ENCODE data around the gene SYNDIG1L. TPM values are rescaled to one million over a fixed set of nuclear protein-coding genes. Genes with fewer than 3 reads are reported as not detected.

Gene SYNDIG1L
- total RNA-seq, 1 experiment from 2014 or later, result 1.4 TPM

GRCh38 chr14:74414403-74415114 lies 11.5 kb downstream of the SYNDIG1L start:
- DNase-seq (ENCODE audit: low spot score) (no peak), ATAC-seq (peak; percentile 78)
- ChIA-PET CTCF (interaction anchor here (0.8 to 1.8 kb wide), 6 partner anchors 12 to 88 kb away, joined by 3 to 9 read pairs (median 5); partner anchors contain the start of genes ISCA2 and NPC2), POLR2A (interaction anchor here (0.6 to 1.4 kb wide), 3 partner anchors 14 to 79 kb away, joined by 3 read pairs; partner anchors contain the start of genes ISCA2 and NPC2)
- H3K9me3 Mint-ChIP-seq, result no peaks in the 10 kb centered on the region
- TF ChIP-seq USF1 (CRISPR knock-in tag; IDR thresholded peaks at IDR 0.05) (no peak), FOXK1 (CRISPR knock-in tag; IDR thresholded peaks at IDR 0.05) (0 out of 2 replicates have a peak, but pooled peaks have one; percentile 38)
- H3K4me3 Mint-ChIP-seq, result no peak overlapping the region; the same call in none of the 2 replicates
- peak overlapping the region; percentile 78 for H3K27ac Mint-ChIP-seq
- H3K36me3 Mint-ChIP-seq, result no peaks in the 10 kb centered on the region
- peaks cover 27% of the 10 kb centered on the region for H3K4me1 Mint-ChIP-seq
- peaks cover 2% of the 10 kb centered on the region; the same call in 1 of the 2 replicates for H3K27me3 Mint-ChIP-seq (ENCODE audit: low read depth)

- no peak overlapping the region for H3K4me3 Mint-ChIP-seq
- TF ChIP-seq SMAD4 (CRISPR knock-in tag; IDR thresholded peaks at IDR 0.05), result no peak
- no peak for TF ChIP-seq FOXP1 (CRISPR knock-in tag; IDR thresholded peaks at IDR 0.05; ENCODE audit: borderline replicate concordance)
- TF ChIP-seq, protein P1, sequence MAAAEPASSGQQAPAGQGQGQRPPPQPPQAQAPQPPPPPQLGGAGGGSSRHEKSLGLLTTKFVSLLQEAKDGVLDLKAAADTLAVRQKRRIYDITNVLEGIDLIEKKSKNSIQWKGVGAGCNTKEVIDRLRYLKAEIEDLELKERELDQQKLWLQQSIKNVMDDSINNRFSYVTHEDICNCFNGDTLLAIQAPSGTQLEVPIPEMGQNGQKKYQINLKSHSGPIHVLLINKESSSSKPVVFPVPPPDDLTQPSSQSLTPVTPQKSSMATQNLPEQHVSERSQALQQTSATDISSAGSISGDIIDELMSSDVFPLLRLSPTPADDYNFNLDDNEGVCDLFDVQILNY (CRISPR knock-in tag; IDR thresholded peaks at IDR 0.05), result no peak
- TF ChIP-seq ATF3 (CRISPR knock-in tag; conservative IDR thresholded peaks at IDR 0.05), result no peak
- TF ChIP-seq ZNF281 (CRISPR knock-in tag; IDR thresholded peaks at IDR 0.05), result no peak
- no peak for TF ChIP-seq CREM (CRISPR knock-in tag; IDR thresholded peaks at IDR 0.05)
- TF ChIP-seq ETV6 (CRISPR knock-in tag; IDR thresholded peaks at IDR 0.05), result no peak
- no peak for TF ChIP-seq FOXJ3 (CRISPR knock-in tag; IDR thresholded peaks at IDR 0.05; ENCODE audit: borderline replicate concordance)
- no peak for TF ChIP-seq MLX (CRISPR knock-in tag; IDR thresholded peaks at IDR 0.05)
- TF ChIP-seq, protein P2, sequence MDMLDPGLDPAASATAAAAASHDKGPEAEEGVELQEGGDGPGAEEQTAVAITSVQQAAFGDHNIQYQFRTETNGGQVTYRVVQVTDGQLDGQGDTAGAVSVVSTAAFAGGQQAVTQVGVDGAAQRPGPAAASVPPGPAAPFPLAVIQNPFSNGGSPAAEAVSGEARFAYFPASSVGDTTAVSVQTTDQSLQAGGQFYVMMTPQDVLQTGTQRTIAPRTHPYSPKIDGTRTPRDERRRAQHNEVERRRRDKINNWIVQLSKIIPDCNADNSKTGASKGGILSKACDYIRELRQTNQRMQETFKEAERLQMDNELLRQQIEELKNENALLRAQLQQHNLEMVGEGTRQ (CRISPR knock-in tag; IDR thresholded peaks at IDR 0.05), result no peak
- no peak for TF ChIP-seq AR (CRISPR knock-in tag; IDR thresholded peaks at IDR 0.05)
- TF ChIP-seq ZBTB43 (CRISPR knock-in tag; IDR thresholded peaks at IDR 0.05), result no peak
- TF ChIP-seq, protein P3, sequence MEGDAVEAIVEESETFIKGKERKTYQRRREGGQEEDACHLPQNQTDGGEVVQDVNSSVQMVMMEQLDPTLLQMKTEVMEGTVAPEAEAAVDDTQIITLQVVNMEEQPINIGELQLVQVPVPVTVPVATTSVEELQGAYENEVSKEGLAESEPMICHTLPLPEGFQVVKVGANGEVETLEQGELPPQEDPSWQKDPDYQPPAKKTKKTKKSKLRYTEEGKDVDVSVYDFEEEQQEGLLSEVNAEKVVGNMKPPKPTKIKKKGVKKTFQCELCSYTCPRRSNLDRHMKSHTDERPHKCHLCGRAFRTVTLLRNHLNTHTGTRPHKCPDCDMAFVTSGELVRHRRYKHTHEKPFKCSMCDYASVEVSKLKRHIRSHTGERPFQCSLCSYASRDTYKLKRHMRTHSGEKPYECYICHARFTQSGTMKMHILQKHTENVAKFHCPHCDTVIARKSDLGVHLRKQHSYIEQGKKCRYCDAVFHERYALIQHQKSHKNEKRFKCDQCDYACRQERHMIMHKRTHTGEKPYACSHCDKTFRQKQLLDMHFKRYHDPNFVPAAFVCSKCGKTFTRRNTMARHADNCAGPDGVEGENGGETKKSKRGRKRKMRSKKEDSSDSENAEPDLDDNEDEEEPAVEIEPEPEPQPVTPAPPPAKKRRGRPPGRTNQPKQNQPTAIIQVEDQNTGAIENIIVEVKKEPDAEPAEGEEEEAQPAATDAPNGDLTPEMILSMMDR (IDR thresholded peaks at IDR 0.05), result no peak
- no peak for TF ChIP-seq GABPB1 (CRISPR knock-in tag; IDR thresholded peaks at IDR 0.05)
- TF ChIP-seq OVOL2 (CRISPR knock-in tag; IDR thresholded peaks at IDR 0.05; ENCODE audit: borderline replicate concordance), result no peak
- ATAC-seq, result no peak
- CTCF ChIA-PET, result interaction anchor here (1.0 to 1.8 kb wide), 3 partner anchors 13 to 89 kb away, joined by 5 to 9 read pairs (median 7); no protein-coding TSS in a partner anchor
- no peaks in the 10 kb centered on the region for H3K9me3 Mint-ChIP-seq
- H3K4me1 Mint-ChIP-seq, result peaks cover 27% of the 10 kb centered on the region
- no peak for DNase-seq (ENCODE audit: low spot score)
- H3K36me3 Mint-ChIP-seq, result no peaks in the 10 kb centered on the region
- H3K27ac Mint-ChIP-seq, result peak overlapping the region; percentile 78; the same call in 1 of the 2 replicates
- H3K27me3 Mint-ChIP-seq (ENCODE audit: low read depth), result peaks cover 2% of the 10 kb centered on the region; the same call in 1 of the 2 replicates
- POLR2A ChIA-PET, result no interaction called here
These were observed 12.4 kb downstream of the SYNDIG1L start for GRCh38 chr14:74413627-74414026.
